Uterus (tissue), 4 donors: Measurements from ENCODE around the gene POU2AF2. TPM values are rescaled to one million over a fixed set of nuclear protein-coding genes. Genes with fewer than 3 reads are reported as not detected.
"Not testable (repeated sequence)": the region's sequence is repeated elsewhere in the genome, so short reads cannot be mapped to it uniquely, and the experiment has no call there.

Experiments used
- DNase-seq, 2 donors: peaks; one replicate each; pipeline ENCODE4 v3.0.0-alpha.2; 2019 to 2020
- H3K27ac ChIP-seq, 2 donors: fragments of 200-600 bp; sonication (generic); 1 replicate in 1 of 2; 2 replicates in 1 of 2; pipeline ENCODE4 v1.5.1; 2016 to 2018
- H3K27me3 ChIP-seq, 2 donors: fragments of 200-600 bp; sonication (generic); one replicate each; pipeline ENCODE4 v1.5.1; 2018 to 2019; ENCODE audit warnings: control low read depth in 1 of 2
- H3K36me3 ChIP-seq, 2 donors: fragments of 200-600 bp; sonication (generic); one replicate each; pipeline ENCODE4 v1.5.1; 2019; ENCODE audit warnings: control low read depth in 1 of 2
- H3K4me1 ChIP-seq, 2 donors: fragments of 200-600 bp; sonication (generic); one replicate each; pipeline ENCODE4 v1.5.1; 2018 to 2019; ENCODE audit warnings: control low read depth in 1 of 2
- H3K4me3 ChIP-seq, 2 donors: fragments of 200-600 bp; sonication (generic); 1 replicate in 1 of 2; 2 replicates in 1 of 2; pipeline ENCODE4 v1.5.1; 2018 to 2019; ENCODE audit warnings: mild to moderate bottlenecking in 1 of 2
- H3K9me3 ChIP-seq, 2 donors: fragments of 200-600 bp; sonication (generic); one replicate each; pipeline ENCODE4 v1.5.1; 2019; ENCODE audit warnings: control low read depth in 1 of 2
- CTCF ChIP-seq, 4 experiments: fragments of 200-600 bp in 2 of 4; fragments of 450-650 bp in 2 of 4; sonication (generic) in 2 of 4; IDR thresholded peaks; one replicate each; pipeline ENCODE4 v1.5.1; 2016 to 2019; ENCODE audit warnings: antibody characterized with exemption in 4 of 4, mild to moderate bottlenecking in 2 of 4, moderate library complexity in 1 of 4
- POLR2A ChIP-seq, 2 donors: fragments of 450-650 bp; IDR thresholded peaks; one replicate each; pipeline ENCODE4 v1.6.1; 2016; ENCODE audit warnings: antibody characterized with exemption in 2 of 2, mild to moderate bottlenecking in 1 of 2, moderate library complexity in 1 of 2
- intact Hi-C: fragments of 100-400 bp; cut with DNase I; formaldehyde crosslinking; loops from one replicate; pipeline ENCODE4 v1.15.1; 2023; ENCODE audit warnings: low total_unique reads
- total RNA-seq, 4 donors: library from RNA; depleted of rRNA in 3 of 4; stranded (reverse); fragments of >200 nt in 3 of 4; gene quantifications; one replicate each; pipeline versions ENCODE4 v1.1.0 to v1.2.4, GENCODE V29; 2014 to 2023
- donor health status: DM: yes; HTN: yes; CAD: no.

Gene POU2AF2
- total RNA-seq, 4 donors from 2014 or later, result not detected

GRCh38 chr11:111207213-111207612, 38.3 kb upstream of the POU2AF2 start:
- Histone ChIP-seq H3K27me3 (no peaks in the 10 kb centered on the region), H3K27ac (no peak overlapping the region), H3K36me3 (no peaks in the 10 kb centered on the region), H3K4me3 (no peak overlapping the region), H3K9me3 (no peaks in the 10 kb centered on the region), H3K4me1 (no peaks in the 10 kb centered on the region)
- intact Hi-C loops, result no loop called here
- TF ChIP-seq POLR2A (IDR thresholded peaks at IDR 0.05) (no peak), CTCF (IDR thresholded peaks at IDR 0.05) (no peak)
- no peak for DNase-seq

GRCh38 chr11:111209543-111210355, 35.8 kb upstream of the POU2AF2 start:
- no peak for TF ChIP-seq POLR2A (IDR thresholded peaks at IDR 0.05)
- TF ChIP-seq CTCF (IDR thresholded peaks at IDR 0.05), result no peak
- no peak overlapping the region for H3K27ac ChIP-seq
- H3K9me3 ChIP-seq, result no peaks in the 10 kb centered on the region
- intact Hi-C loops, result no loop called here
- no peak overlapping the region for H3K4me3 ChIP-seq
- H3K27me3 ChIP-seq, result no peaks in the 10 kb centered on the region
- H3K4me1 ChIP-seq, result no peaks in the 10 kb centered on the region
- no peak for DNase-seq
- no peaks in the 10 kb centered on the region for H3K36me3 ChIP-seq

- H3K27ac ChIP-seq, result no peak overlapping the region
- intact Hi-C loops, result no loop called here
- H3K4me1 ChIP-seq, result no peaks in the 10 kb centered on the region
- H3K36me3 ChIP-seq, result no peaks in the 10 kb centered on the region
- H3K9me3 ChIP-seq, result no peaks in the 10 kb centered on the region
- no peak overlapping the region for H3K4me3 ChIP-seq
- TF ChIP-seq CTCF (IDR thresholded peaks at IDR 0.05) (no peak), POLR2A (IDR thresholded peaks at IDR 0.05) (no peak)
- no peak for DNase-seq
- no peaks in the 10 kb centered on the region for H3K27me3 ChIP-seq
Measured at GRCh38 chr11:111213256-111213655, 32.3 kb upstream of the POU2AF2 start.

- no peak overlapping the region for H3K27ac ChIP-seq
- H3K4me3 ChIP-seq, result no peak overlapping the region
- H3K27me3 ChIP-seq, result no peaks in the 10 kb centered on the region
- no peaks in the 10 kb centered on the region for H3K36me3 ChIP-seq
- H3K4me1 ChIP-seq, result no peaks in the 10 kb centered on the region
- intact Hi-C loops, result no loop called here
- H3K9me3 ChIP-seq, result no peaks in the 10 kb centered on the region
- no peak for DNase-seq
- TF ChIP-seq CTCF (IDR thresholded peaks at IDR 0.05) (no peak), POLR2A (IDR thresholded peaks at IDR 0.05) (no peak)
Measured at GRCh38 chr11:111220721-111221120, 24.8 kb upstream of the POU2AF2 start.

GRCh38 chr11:111221208-111221607, 24.3 kb upstream of the POU2AF2 start:
- intact Hi-C loops, result no loop called here

GRCh38 chr11:111221936-111222335, 23.6 kb upstream of the POU2AF2 start:
- intact Hi-C loops, H3K27ac ChIP-seq, H3K27me3 ChIP-seq: not testable (repeated sequence)

More at GRCh38 chr11:111221208-111221607, 24.3 kb upstream of the POU2AF2 start:
- H3K27me3 ChIP-seq, result no peaks in the 10 kb centered on the region
- no peak overlapping the region for H3K27ac ChIP-seq
- TF ChIP-seq CTCF (IDR thresholded peaks at IDR 0.05), result no peak
- TF ChIP-seq POLR2A (IDR thresholded peaks at IDR 0.05), result no peak
- H3K4me1 ChIP-seq, result no peaks in the 10 kb centered on the region
- no peak overlapping the region for H3K4me3 ChIP-seq
- no peaks in the 10 kb centered on the region for H3K9me3 ChIP-seq
- no peak for DNase-seq
- H3K36me3 ChIP-seq, result no peaks in the 10 kb centered on the region

GRCh38 chr11:111222821-111223455, 22.6 kb upstream of the POU2AF2 start:
- H3K27ac ChIP-seq, H3K36me3 ChIP-seq, H3K9me3 ChIP-seq, intact Hi-C loops, DNase-seq, H3K27me3 ChIP-seq, H3K4me3 ChIP-seq, H3K4me1 ChIP-seq: not testable (repeated sequence)

More at GRCh38 chr11:111221936-111222335, 23.6 kb upstream of the POU2AF2 start:
- not testable (repeated sequence) for H3K4me1 ChIP-seq, H3K9me3 ChIP-seq, H3K4me3 ChIP-seq, H3K36me3 ChIP-seq, DNase-seq
